Upper lobe of left lung (tissue), 6 donors: ENCODE data around the gene TFPI. TPM values are rescaled to one million over a fixed set of nuclear protein-coding genes. Genes with fewer than 3 reads are reported as not detected.
"Not testable (repeated sequence)": the region's sequence is repeated elsewhere in the genome, so short reads cannot be mapped to it uniquely, and the experiment has no call there.

ENCODE experiments used
- ATAC-seq, 2 donors: fragments of 200-7000 bp; cut with Tn5 transposase; one replicate each; pipeline ENCODE4 v1.9.1; 2022; ENCODE audit warnings: mild to moderate bottlenecking in 2 of 2, moderate library complexity in 2 of 2; ENCODE audit not compliant: low FRiP score in 2 of 2
- DNase-seq, 2 donors: peaks; one replicate each; pipeline ENCODE4 v3.0.0-alpha.2; 2019 to 2020
- H3K27ac ChIP-seq, 4 donors: fragments of 200-600 bp; sonication (generic); one replicate each; pipeline ENCODE4 v1.5.1; 2016 to 2019
- H3K27me3 ChIP-seq, 4 donors: fragments of 200-600 bp; sonication (generic); one replicate each; pipeline ENCODE4 v1.5.1; 2017 to 2019
- H3K36me3 ChIP-seq, 4 donors: fragments of 200-600 bp; sonication (generic); one replicate each; pipeline ENCODE4 v1.5.1; 2016 to 2019
- H3K4me1 ChIP-seq, 4 donors: fragments of 200-600 bp; sonication (generic); one replicate each; pipeline ENCODE4 v1.5.1; 2018 to 2019
- H3K4me3 ChIP-seq, 4 donors: fragments of 200-600 bp; sonication (generic); one replicate each; pipeline ENCODE4 v1.5.1; 2017 to 2019; ENCODE audit warnings: mild to moderate bottlenecking in 2 of 4, moderate library complexity in 1 of 4
- H3K9me3 ChIP-seq, 4 donors: fragments of 200-600 bp; sonication (generic); one replicate each; pipeline ENCODE4 v1.5.1; 2018 to 2019
- EP300 ChIP-seq, 4 donors: sonication (generic); formaldehyde crosslinking; IDR thresholded peaks; one replicate each; pipeline ENCODE4 v1.5.1; 2017; ENCODE audit warnings: antibody characterized with exemption in 4 of 4, control low read depth in 2 of 4
- POLR2A ChIP-seq, 4 donors: fragments of 450-650 bp; IDR thresholded peaks; one replicate each; pipeline ENCODE4 v1.5.1; 2016 to 2017; ENCODE audit warnings: antibody characterized with exemption in 4 of 4, mild to moderate bottlenecking in 2 of 4
- POLR2AphosphoS5 ChIP-seq, 2 donors: sonication (generic); formaldehyde crosslinking; IDR thresholded peaks; one replicate each; pipeline ENCODE4 v1.5.1; 2017; ENCODE audit warnings: antibody characterized with exemption in 2 of 2
- WGBS, 2 donors: methylation state at CpG; one replicate each; pipeline ENCODE4 v1.1.5; 2017 to 2018; 5-methylcytosine and 5-hydroxymethylcytosine counted together
- total RNA-seq, 6 donors: library from RNA; depleted of rRNA in 4 of 6; stranded (reverse); fragments of >200 nt in 4 of 6; gene quantifications; one replicate each; pipeline versions ENCODE4 v1.1.0 to v1.2.1, GENCODE V29; 2016 to 2021
- TF ChIP-seq, protein P1 (sequence below), 6 experiments: fragments of 450-650 bp in 4 of 6; fragments of 200-600 bp in 2 of 6; sonication (generic) in 2 of 6; IDR thresholded peaks; one replicate each; pipeline ENCODE4 v1.5.1; 2016 to 2019; ENCODE audit warnings: antibody characterized with exemption in 6 of 6
- donor health status: DM: no; HTN: no; CAD: no; lungs with moderate emphysema.
- donor health status: DM: no; HTN: yes; CAD: no; lungs with severe emphysema.

TFPI gene
- total RNA-seq, 6 donors from 2014 or later, result 92.3 to 293 (median 243) TPM

DNA sequence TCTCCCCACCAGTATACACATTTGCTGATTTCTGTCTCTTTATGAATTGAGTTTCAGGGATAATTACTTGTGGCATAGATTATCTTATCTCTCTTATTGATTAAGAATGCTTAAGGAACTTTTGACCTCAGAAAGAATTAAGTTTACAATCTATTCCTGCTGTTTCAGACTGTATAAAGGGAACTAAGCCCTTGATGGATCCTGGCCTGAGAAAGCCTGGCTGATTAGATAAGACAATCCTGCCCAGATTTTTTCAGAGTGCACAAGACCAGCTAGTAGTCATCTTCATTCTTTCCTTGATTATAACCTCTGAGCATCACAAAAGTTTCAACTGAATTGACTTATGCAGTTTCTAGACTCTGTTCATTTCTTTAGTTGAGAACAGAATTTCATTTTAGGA is 22.7 kb upstream of the TFPI start:
- Histone ChIP-seq H3K27me3 (no peaks in the 10 kb centered on the region), H3K27ac (peak overlapping the region in 2 of 4 donors; percentile 44 to 59), H3K4me1 (peaks cover 18 to 35% (median 24%) of the 10 kb centered on the region in 4 donors), H3K36me3 (no peaks in the 10 kb centered on the region), H3K9me3 (peaks cover 0 to 3% (median 0%) of the 10 kb centered on the region in 4 donors), H3K4me3 (no peak overlapping the region)
- DNase-seq (no peak), ATAC-seq (no peak)
- TF ChIP-seq, protein P1, sequence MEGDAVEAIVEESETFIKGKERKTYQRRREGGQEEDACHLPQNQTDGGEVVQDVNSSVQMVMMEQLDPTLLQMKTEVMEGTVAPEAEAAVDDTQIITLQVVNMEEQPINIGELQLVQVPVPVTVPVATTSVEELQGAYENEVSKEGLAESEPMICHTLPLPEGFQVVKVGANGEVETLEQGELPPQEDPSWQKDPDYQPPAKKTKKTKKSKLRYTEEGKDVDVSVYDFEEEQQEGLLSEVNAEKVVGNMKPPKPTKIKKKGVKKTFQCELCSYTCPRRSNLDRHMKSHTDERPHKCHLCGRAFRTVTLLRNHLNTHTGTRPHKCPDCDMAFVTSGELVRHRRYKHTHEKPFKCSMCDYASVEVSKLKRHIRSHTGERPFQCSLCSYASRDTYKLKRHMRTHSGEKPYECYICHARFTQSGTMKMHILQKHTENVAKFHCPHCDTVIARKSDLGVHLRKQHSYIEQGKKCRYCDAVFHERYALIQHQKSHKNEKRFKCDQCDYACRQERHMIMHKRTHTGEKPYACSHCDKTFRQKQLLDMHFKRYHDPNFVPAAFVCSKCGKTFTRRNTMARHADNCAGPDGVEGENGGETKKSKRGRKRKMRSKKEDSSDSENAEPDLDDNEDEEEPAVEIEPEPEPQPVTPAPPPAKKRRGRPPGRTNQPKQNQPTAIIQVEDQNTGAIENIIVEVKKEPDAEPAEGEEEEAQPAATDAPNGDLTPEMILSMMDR (IDR thresholded peaks at IDR 0.05), result no peak
- TF ChIP-seq EP300 (IDR thresholded peaks at IDR 0.05), result no peak
- TF ChIP-seq POLR2A (IDR thresholded peaks at IDR 0.05), result no peak
- TF ChIP-seq POLR2AphosphoS5 (IDR thresholded peaks at IDR 0.05), result no peak

DNA sequence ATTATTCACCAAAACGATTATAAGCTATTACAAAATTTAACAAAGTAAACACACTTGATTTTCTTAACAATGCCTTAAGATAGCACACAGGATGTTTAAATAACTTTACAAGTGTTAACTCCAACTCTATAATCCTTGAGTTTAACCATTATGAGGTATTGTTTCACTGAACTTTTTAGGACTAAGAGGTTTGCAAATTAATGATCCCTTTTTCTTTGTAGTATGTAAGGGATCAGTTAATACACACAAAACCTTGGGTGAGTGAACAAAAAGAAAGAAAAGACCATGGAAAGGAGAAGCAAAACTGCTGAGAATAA is 21.5 kb upstream of the TFPI start:
- no peak for ATAC-seq
- H3K4me1 ChIP-seq, result peaks cover 12 to 27% (median 22%) of the 10 kb centered on the region in 4 donors
- peak overlapping the region in 3 of 4 donors; percentile 36 to 80 (median 58) for H3K27ac ChIP-seq

DNA sequence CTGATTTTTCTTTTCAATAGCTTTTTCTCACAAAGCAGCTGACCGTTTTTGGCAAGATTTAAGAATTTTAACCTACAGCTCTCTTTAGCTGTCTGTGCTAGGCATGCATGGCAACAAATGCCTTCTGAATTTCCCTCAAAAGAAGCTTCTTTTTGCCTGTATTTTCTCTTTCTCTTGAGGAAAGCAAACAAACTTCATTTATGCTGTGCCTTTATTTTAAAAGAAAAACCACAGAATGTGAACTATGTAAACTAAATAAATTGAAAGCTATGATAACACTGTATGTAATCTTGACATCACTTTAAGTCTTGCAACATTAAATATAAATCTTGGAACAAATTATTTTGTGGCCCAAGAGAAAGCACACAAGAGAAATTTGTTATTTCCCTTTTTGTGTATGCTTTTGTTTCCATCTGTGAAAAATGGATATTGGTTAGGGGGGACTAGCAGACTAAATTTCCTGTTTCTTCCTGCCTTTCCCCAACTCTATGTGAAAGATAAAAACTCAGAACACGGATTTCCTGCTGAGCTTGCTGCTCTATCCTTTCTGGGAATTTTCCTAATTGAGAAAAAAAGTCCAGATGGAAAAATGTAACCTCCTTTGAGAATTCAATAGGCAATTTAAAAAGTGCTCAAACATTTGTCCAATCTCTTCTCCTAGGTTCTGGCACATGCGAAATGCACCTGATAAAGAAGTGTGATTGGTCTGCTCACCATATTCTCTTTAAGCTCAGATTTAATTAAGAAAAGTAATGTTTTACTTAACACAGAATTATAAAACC is 20.9 kb upstream of the TFPI start:
- no peaks in the 10 kb centered on the region for H3K36me3 ChIP-seq
- peak overlapping the region in 3 of 4 donors; percentile 36 to 80 (median 58) for H3K27ac ChIP-seq
- peaks cover 10 to 27% (median 21%) of the 10 kb centered on the region in 4 donors for H3K4me1 ChIP-seq
- DNase-seq, result no peak
- no peaks in the 10 kb centered on the region for H3K27me3 ChIP-seq
- TF ChIP-seq EP300 (IDR thresholded peaks at IDR 0.05) (no peak), POLR2A (IDR thresholded peaks at IDR 0.05) (no peak), POLR2AphosphoS5 (IDR thresholded peaks at IDR 0.05) (no peak)
- TF ChIP-seq, protein P1 (IDR thresholded peaks at IDR 0.05), result no peak
- ATAC-seq, result no peak
- 32 to 34% methylated on average over 3 of the region's 3 CpGs for WGBS, 2 donors
- no peak overlapping the region for H3K4me3 ChIP-seq
- H3K9me3 ChIP-seq, result peaks cover 0 to 3% (median 0%) of the 10 kb centered on the region in 4 donors

More for the DNA sequence above, 21.5 kb upstream of the TFPI start:
- no peak overlapping the region for H3K4me3 ChIP-seq
- TF ChIP-seq, protein P1 (IDR thresholded peaks at IDR 0.05), result no peak
- no peak for TF ChIP-seq POLR2A (IDR thresholded peaks at IDR 0.05)
- 5 to 14% methylated on average over 1 of the region's 1 CpG for WGBS, 2 donors
- no peaks in the 10 kb centered on the region for H3K36me3 ChIP-seq
- peaks cover 0 to 3% (median 0%) of the 10 kb centered on the region in 4 donors for H3K9me3 ChIP-seq
- no peak for DNase-seq
- H3K27me3 ChIP-seq, result no peaks in the 10 kb centered on the region

DNA sequence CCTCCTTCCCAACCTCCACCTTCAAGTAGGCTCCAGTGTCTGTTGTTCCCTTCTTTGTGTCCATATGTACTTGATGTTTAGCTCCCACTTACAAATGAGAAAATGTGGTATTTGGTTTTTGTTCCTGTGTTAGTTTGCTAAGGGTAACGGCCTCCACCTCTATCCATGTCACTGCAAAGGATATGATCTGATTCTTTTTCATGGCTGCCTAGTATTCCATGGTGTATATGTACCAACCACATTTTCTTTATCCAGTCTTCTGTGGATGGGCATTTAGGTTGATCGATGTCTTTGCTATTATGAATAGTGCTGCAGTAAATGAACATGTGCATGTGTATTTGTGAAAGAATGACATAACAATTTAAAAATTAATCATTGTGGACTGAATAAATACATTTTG is 19.5 kb upstream of the TFPI start:
- H3K9me3 ChIP-seq, result peaks cover 0 to 3% (median 0%) of the 10 kb centered on the region in 4 donors
- no peaks in the 10 kb centered on the region for H3K27me3 ChIP-seq
- TF ChIP-seq EP300 (IDR thresholded peaks at IDR 0.05), result no peak
- TF ChIP-seq POLR2A (IDR thresholded peaks at IDR 0.05), result no peak
- TF ChIP-seq, protein P1 (IDR thresholded peaks at IDR 0.05), result no peak
- no peak for TF ChIP-seq POLR2AphosphoS5 (IDR thresholded peaks at IDR 0.05)
- WGBS, 2 donors, result 90 to 94% methylated on average over 2 of the region's 2 CpGs
- DNase-seq, result no peak
- no peak for ATAC-seq
- no peaks in the 10 kb centered on the region for H3K36me3 ChIP-seq
- no peak overlapping the region for H3K4me3 ChIP-seq
- no peak overlapping the region for H3K27ac ChIP-seq
- H3K4me1 ChIP-seq, result peaks cover 10 to 27% (median 20%) of the 10 kb centered on the region in 4 donors

DNA sequence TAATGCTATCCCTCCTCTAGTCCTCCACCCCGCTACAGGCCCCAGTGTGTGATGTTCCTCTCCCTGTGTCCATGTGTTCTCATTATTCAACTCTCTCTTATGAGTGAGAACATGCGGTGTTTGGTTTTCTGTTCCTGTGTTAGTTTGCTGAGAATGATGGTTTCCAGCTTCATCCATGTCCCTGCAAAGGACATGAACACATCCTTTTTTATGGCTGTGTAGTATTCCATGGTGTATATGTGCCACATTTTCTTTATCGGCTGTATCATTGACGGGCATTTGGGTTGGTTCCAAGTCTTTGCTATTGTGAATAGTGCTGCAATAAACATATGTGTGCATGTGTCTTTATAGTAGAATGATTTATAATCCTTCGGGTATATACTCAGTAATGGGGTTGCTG is 17.8 kb upstream of the TFPI start:
- ATAC-seq, H3K36me3 ChIP-seq, H3K27ac ChIP-seq, H3K27me3 ChIP-seq, H3K9me3 ChIP-seq, DNase-seq, H3K4me3 ChIP-seq: not testable (repeated sequence)
- peaks cover 10 to 24% (median 18%) of the 10 kb centered on the region in 4 donors for H3K4me1 ChIP-seq
- 95 to 98% methylated on average over 5 of the region's 5 CpGs for WGBS, 2 donors
